Stimulated activated CD8-positive, alpha-beta memory T cell treated with anti-CD3 and anti-CD28 coated beads, Interleukin-12 subunit alpha, Interleukin-12 subunit beta, amount 100 ng/mL, for 24 hours (primary cell): ENCODE results near the gene NF2.

Source experiments
- DNase-seq: peaks from one replicate; pipeline ENCODE4 v3.0.0-alpha.2; 2020; ENCODE audit errors: extremely low read depth

NF2 gene

GRCh38 chr22:29701155-29701999 lies 97.9 kb downstream of the NF2 start:
- DNase-seq, result no peak

- no peak for DNase-seq
Observed at GRCh38 chr22:29702000-29702930, 98.8 kb downstream of the NF2 start.

GRCh38 chr22:29702931-29703501 lies 99.6 kb downstream of the NF2 start:
- no peak for DNase-seq

GRCh38 chr22:29703569-29704195 lies 100.2 kb downstream of the NF2 start:
- DNase-seq, result no peak

GRCh38 chr22:29704528-29705285 lies 101.3 kb downstream of the NF2 start:
- DNase-seq, result no peak

GRCh38 chr22:29705651-29706050 lies 102.2 kb downstream of the NF2 start:
- no peak for DNase-seq

- no peak for DNase-seq
Observed at GRCh38 chr22:29706486-29706885, 103.1 kb downstream of the NF2 start.

GRCh38 chr22:29707010-29707409 lies 103.6 kb downstream of the NF2 start:
- DNase-seq, result no peak

- DNase-seq, result no peak
Observed at GRCh38 chr22:29707471-29707870, 104.0 kb downstream of the NF2 start.

GRCh38 chr22:29710193-29710592 lies 106.8 kb downstream of the NF2 start:
- no peak for DNase-seq

- no peak for DNase-seq
Observed at GRCh38 chr22:29710922-29711593, 107.6 kb downstream of the NF2 start.

GRCh38 chr22:29712119-29712518 lies 108.7 kb downstream of the NF2 start:
- DNase-seq, result no peak

- no peak for DNase-seq
Observed at GRCh38 chr22:29713156-29713727, 109.8 kb downstream of the NF2 start.

GRCh38 chr22:29715240-29715639 lies 111.8 kb downstream of the NF2 start:
- no peak for DNase-seq

- no peak for DNase-seq
Observed at GRCh38 chr22:29715705-29716104, 112.3 kb downstream of the NF2 start.

- no peak for DNase-seq
Observed at GRCh38 chr22:29716814-29717545, 113.5 kb downstream of the NF2 start.

GRCh38 chr22:29717789-29718188 lies 114.4 kb downstream of the NF2 start:
- no peak for DNase-seq

GRCh38 chr22:29718949-29719898 lies 115.8 kb downstream of the NF2 start:
- DNase-seq, result no peak
